Suppressor macrophage treated with lipopolysaccharide for 1 hour (primary cell): ENCODE data around the gene KRTAP27-1.

Experiments used
- DNase-seq, 3 donors: peaks; one replicate each; pipeline ENCODE4 v3.0.0-alpha.2; 2020 to 2022

KRTAP27-1 gene

GRCh38 chr21:30337276-30337744 lies at the start of gene KRTAP27-1:
Gene KRTAP27-1, minus strand, starts transcription at chr21:30337694. Its CDS starts 26 bp downstream, at chr21:30337668.
- DNase-seq = no peak

GRCh38 chr21:30382201-30382600 lies 44.7 kb upstream of the KRTAP27-1 start:
- DNase-seq = no peak

GRCh38 chr21:30372139-30372770 lies 34.8 kb upstream of the KRTAP27-1 start, which contains the start of gene KRTAP13-2:
Gene KRTAP13-2, minus strand, starts transcription at chr21:30372271. Its CDS starts 58 bp downstream, at chr21:30372213.
- DNase-seq = no peak

GRCh38 chr21:30355906-30356305 lies 18.4 kb upstream of the KRTAP27-1 start:
- no peak for DNase-seq

- no peak for DNase-seq
Measured at GRCh38 chr21:30354308-30355005, 17.0 kb upstream of the KRTAP27-1 start.

GRCh38 chr21:30351534-30351933 lies 14.0 kb upstream of the KRTAP27-1 start:
- DNase-seq = no peak

- DNase-seq = no peak
Measured at GRCh38 chr21:30349572-30349971, 12.1 kb upstream of the KRTAP27-1 start.

GRCh38 chr21:30348506-30348905 lies 11.0 kb upstream of the KRTAP27-1 start, which contains the start of gene KRTAP23-1:
Gene KRTAP23-1, minus strand, starts transcription at chr21:30348606. Its CDS starts 0 bp downstream, at chr21:30348606.
- DNase-seq = no peak

GRCh38 chr21:30345014-30345413 lies 7.5 kb upstream of the KRTAP27-1 start:
- no peak for DNase-seq

GRCh38 chr21:30340714-30341573 lies 3.5 kb upstream of the KRTAP27-1 start:
- peak; percentile 36 to 50 (median 47) for DNase-seq

GRCh38 chr21:30338717-30339116 lies 1.2 kb upstream of the KRTAP27-1 start:
- no peak for DNase-seq

- DNase-seq = no peak
Measured at GRCh38 chr21:30337772-30338171, 278 bp upstream of the KRTAP27-1 start.

- DNase-seq = no peak
Measured at GRCh38 chr21:30336596-30336995, 898 bp downstream of the KRTAP27-1 start.

GRCh38 chr21:30333736-30334135 lies 3.8 kb downstream of the KRTAP27-1 start:
- DNase-seq = no peak

- no peak for DNase-seq
Measured at GRCh38 chr21:30332681-30333080, 4.8 kb downstream of the KRTAP27-1 start.

GRCh38 chr21:30329203-30329875 lies 8.2 kb downstream of the KRTAP27-1 start:
- DNase-seq = no peak

GRCh38 chr21:30326390-30326789 lies 11.1 kb downstream of the KRTAP27-1 start:
- DNase-seq = no peak

- DNase-seq = no peak
Measured at GRCh38 chr21:30320215-30320614, 17.3 kb downstream of the KRTAP27-1 start, which contains the start of gene KRTAP26-1. Gene KRTAP26-1, minus strand, starts transcription at chr21:30320315. Its CDS starts 280 bp downstream, at chr21:30320035.

- no peak for DNase-seq
Measured at GRCh38 chr21:30315701-30316100, 21.8 kb downstream of the KRTAP27-1 start.

GRCh38 chr21:30306884-30307283 lies 30.6 kb downstream of the KRTAP27-1 start:
- no peak for DNase-seq

- DNase-seq = no peak
Measured at GRCh38 chr21:30305136-30305535, 32.4 kb downstream of the KRTAP27-1 start.

GRCh38 chr21:30289215-30289614 lies 48.3 kb downstream of the KRTAP27-1 start, which contains the start of gene KRTAP25-1:
Gene KRTAP25-1, minus strand, starts transcription at chr21:30289514. Its CDS starts 24 bp downstream, at chr21:30289490.
- DNase-seq = no peak
